ENCODE measurements around the gene MIEF1. TPM values are rescaled to one million over a fixed set of nuclear protein-coding genes. Genes with fewer than 3 reads are reported as not detected.

MIEF1 gene
- total RNA-seq, 2 experiments from 2014 or later: 32.4 to 32.6 TPM

GRCh38 chr22:39522567-39523300 is 20.6 kb downstream of the MIEF1 start:
- H3K27ac Mint-ChIP-seq: peak overlapping the region; percentile 99
- ChIA-PET POLR2A (interaction anchor here (0.6 to 11.3 kb wide), 18 partner anchors 8 to 766 kb away, joined by 3 to 124 read pairs (median 4); partner anchors contain the start of genes MIEF1, RPL3, RPS19BP1 and TAB1), CTCF (interaction anchor here (0.8 to 2.6 kb wide), 6 partner anchors 9 to 514 kb away, joined by 3 to 8 read pairs (median 4); no protein-coding TSS in a partner anchor)
- H3K27me3 Mint-ChIP-seq: peaks cover 2% of the 10 kb centered on the region
- no peaks in the 10 kb centered on the region for H3K9me3 Mint-ChIP-seq
- H3K36me3 Mint-ChIP-seq (ENCODE audit: low read depth): peaks cover 65% of the 10 kb centered on the region
- peaks cover 71% of the 10 kb centered on the region for H3K4me1 Mint-ChIP-seq
- peak overlapping the region; percentile 94 for H3K4me3 Mint-ChIP-seq
- DNase-seq: no peak

DNA sequence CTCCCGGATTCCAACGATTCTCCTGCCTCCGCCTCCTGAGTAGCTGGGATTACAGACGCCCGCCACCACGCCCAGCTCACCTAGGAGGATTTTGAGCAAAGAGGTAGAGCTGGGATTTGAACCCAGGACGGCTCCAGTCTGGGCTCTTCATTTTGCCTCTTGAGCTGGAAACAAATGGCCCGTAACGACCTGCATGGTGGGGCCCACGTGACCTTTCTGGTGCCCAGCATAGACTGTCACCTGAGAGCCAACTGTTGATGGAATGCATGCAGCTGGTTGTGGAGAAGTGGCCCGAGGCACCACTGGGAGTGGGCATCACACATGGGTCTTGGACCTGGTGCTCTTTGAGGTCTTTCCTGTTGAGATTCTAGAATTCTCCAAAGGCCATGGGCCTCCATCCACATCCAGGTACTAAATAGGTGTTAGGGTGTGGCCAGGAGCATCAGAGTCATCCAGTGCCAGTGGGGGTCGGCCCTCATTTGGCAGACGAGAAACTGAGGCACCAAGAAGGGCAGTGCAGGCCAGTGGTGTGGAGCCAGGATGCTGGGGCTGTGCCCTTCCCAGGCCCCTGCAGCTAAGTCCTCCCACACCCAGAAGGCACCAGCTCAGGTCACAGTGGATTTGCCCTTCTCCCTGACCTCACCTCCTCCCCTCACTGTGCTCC is 22.1 kb downstream of the MIEF1 start:
- no peak for DNase-seq
- Mint-ChIP-seq H3K9me3 (no peaks in the 10 kb centered on the region), H3K4me3 (peak overlapping the region; percentile 56), H3K4me1 (peaks cover 73% of the 10 kb centered on the region), H3K36me3 (ENCODE audit: low read depth) (peaks cover 76% of the 10 kb centered on the region), H3K27ac (peak overlapping the region; percentile 85), H3K27me3 (peaks cover 2% of the 10 kb centered on the region)
- ChIA-PET CTCF (interaction anchor here (0.7 to 2.6 kb wide), 3 partner anchors 23 to 31 kb away, joined by 3 to 8 read pairs (median 3); partner anchors contain the start of gene MIEF1), POLR2A (interaction anchor here (0.7 to 11.3 kb wide), 9 partner anchors 6 to 520 kb away, joined by 3 to 124 read pairs (median 11); partner anchors contain the start of genes MIEF1, RPL3 and RPS19BP1)

DNA sequence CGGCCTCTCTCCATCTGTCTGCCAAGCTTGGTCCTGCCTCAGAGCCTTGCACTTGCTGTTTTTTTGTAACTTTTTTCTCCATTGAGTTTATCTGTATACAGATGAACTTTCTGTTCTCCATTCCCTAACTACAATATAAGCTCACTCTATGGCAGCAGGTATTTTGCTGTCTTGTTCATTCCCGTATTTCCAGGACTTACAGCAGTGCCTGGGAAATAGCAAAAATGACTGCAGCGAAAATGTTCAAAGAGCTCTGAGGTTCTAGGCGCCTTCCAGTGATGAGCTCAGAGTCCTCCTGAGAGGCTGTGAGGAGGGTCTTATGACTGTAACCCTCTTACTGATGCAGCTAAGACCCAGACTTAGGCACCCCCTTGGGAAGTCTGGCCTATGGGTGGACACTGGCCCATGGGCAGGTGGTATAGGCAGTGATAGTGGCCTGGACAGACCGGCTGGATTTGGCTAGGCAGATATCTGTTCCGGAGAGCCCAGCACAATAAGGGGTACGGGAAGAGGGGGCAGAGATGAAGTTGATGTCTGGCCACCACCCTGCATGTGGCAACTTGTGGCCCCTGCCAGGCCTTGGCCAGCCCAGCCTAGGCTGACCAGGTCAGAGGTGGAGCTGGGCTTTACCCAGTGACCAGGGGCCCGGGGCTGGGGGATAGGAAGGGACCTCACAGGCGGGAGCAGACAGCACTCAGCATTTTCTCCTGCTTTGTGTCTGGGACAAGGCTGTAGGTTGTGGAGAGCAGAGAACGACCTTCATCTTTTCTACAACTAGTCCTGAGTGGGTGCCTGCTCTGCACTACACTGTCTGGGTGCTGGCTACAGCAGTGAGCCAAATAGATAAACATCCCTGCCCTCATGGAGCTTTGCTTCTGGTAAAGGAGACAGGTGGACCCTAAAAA is 22.9 kb downstream of the MIEF1 start:
- CTCF ChIA-PET: interaction anchor here (0.7 to 2.6 kb wide), 4 partner anchors 29 to 217 kb away, joined by 3 to 8 read pairs (median 3); partner anchors contain the start of gene TAB1
- Mint-ChIP-seq H3K9me3 (no peaks in the 10 kb centered on the region), H3K27ac (peak overlapping the region; percentile 85), H3K36me3 (ENCODE audit: low read depth) (peaks cover 82% of the 10 kb centered on the region), H3K27me3 (peaks cover 2% of the 10 kb centered on the region), H3K4me3 (peak overlapping the region; percentile 56), H3K4me1 (peaks cover 80% of the 10 kb centered on the region)
- DNase-seq: no peak
- POLR2A ChIA-PET: interaction anchor here (1.2 to 11.3 kb wide), 7 partner anchors 10 to 519 kb away, joined by 3 to 124 read pairs (median 11); partner anchors contain the start of genes MIEF1 and RPL3

- peaks cover 82% of the 10 kb centered on the region for H3K36me3 Mint-ChIP-seq (ENCODE audit: low read depth)
- ChIA-PET CTCF (interaction anchor here (0.7 to 7.5 kb wide), 3 partner anchors 32 to 217 kb away, joined by 3 to 210 read pairs (median 3); partner anchors contain the start of gene TAB1), POLR2A (interaction anchor here (1.1 to 11.3 kb wide), 6 partner anchors 11 to 519 kb away, joined by 3 to 124 read pairs (median 8); partner anchors contain the start of genes MIEF1 and RPL3)
- peaks cover 86% of the 10 kb centered on the region for H3K4me1 Mint-ChIP-seq
- no peak for DNase-seq
- peak overlapping the region; percentile 85 for H3K27ac Mint-ChIP-seq
- no peaks in the 10 kb centered on the region for H3K9me3 Mint-ChIP-seq
- H3K4me3 Mint-ChIP-seq: no peak overlapping the region
- no peaks in the 10 kb centered on the region for H3K27me3 Mint-ChIP-seq
These were observed 23.5 kb downstream of the MIEF1 start for GRCh38 chr22:39525658-39525975.

DNA sequence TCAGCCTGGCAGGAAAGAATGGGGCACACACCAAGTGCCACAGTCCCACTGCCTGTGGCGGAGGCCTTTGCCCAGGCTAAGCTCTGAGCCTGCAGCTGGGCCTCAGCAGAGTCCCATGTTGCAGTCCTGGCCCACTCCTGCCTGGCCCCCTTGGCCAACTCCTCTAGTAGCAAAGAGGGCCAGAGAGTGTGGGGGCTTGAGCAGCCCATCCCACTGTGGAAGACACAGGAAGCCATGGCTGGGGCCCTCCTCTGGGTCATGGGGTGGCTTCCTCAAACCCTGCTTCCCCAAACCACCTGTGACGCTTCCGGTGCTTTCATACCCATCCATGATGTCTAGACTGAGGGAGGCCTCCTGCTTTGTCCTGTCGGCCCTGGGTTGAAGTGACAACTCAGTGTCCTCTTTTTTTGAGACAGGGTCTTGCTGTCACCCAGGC is 24.7 kb downstream of the MIEF1 start:
- H3K27me3 Mint-ChIP-seq: no peaks in the 10 kb centered on the region
- DNase-seq: no peak
- peak overlapping the region; percentile 85 for H3K27ac Mint-ChIP-seq
- H3K36me3 Mint-ChIP-seq (ENCODE audit: low read depth): peaks cover 80% of the 10 kb centered on the region
- H3K9me3 Mint-ChIP-seq: no peaks in the 10 kb centered on the region
- ChIA-PET POLR2A (interaction anchor here (1.0 to 11.3 kb wide), 6 partner anchors 8 to 518 kb away, joined by 3 to 124 read pairs (median 4); partner anchors contain the start of genes MIEF1 and RPL3), CTCF (interaction anchor here (0.7 to 7.5 kb wide), 3 partner anchors 11 to 419 kb away, joined by 3 to 210 read pairs (median 65); no protein-coding TSS in a partner anchor)
- H3K4me1 Mint-ChIP-seq: peaks cover 94% of the 10 kb centered on the region
- H3K4me3 Mint-ChIP-seq: no peak overlapping the region

- CTCF ChIA-PET: interaction anchor here (5.4 to 7.5 kb wide), 2 partner anchors 12 to 34 kb away, joined by 65 to 210 read pairs; no protein-coding TSS in a partner anchor
- Mint-ChIP-seq H3K9me3 (no peaks in the 10 kb centered on the region), H3K36me3 (ENCODE audit: low read depth) (peaks cover 77% of the 10 kb centered on the region), H3K4me3 (no peak overlapping the region), H3K27me3 (no peaks in the 10 kb centered on the region), H3K4me1 (peaks cover 91% of the 10 kb centered on the region), H3K27ac (peak overlapping the region; percentile 85)
- POLR2A ChIA-PET: interaction anchor here (1.1 to 11.3 kb wide), 7 partner anchors 6 to 517 kb away, joined by 3 to 124 read pairs (median 17); partner anchors contain the start of genes ATF4, MIEF1 and RPL3
- DNase-seq: no peak
These were observed 25.4 kb downstream of the MIEF1 start for GRCh38 chr22:39527481-39527961.

- no peak for DNase-seq
- CTCF ChIA-PET: interaction anchor here (0.8 to 7.5 kb wide), 16 partner anchors 8 to 760 kb away, joined by 3 to 210 read pairs (median 6); partner anchors contain the start of genes ATF4, MIEF1 and RPL3
- H3K4me1 Mint-ChIP-seq: peaks cover 86% of the 10 kb centered on the region
- H3K4me3 Mint-ChIP-seq: peak overlapping the region; percentile 43
- no peaks in the 10 kb centered on the region for H3K27me3 Mint-ChIP-seq
- H3K27ac Mint-ChIP-seq: peak overlapping the region; percentile 69
- POLR2A ChIA-PET: interaction anchor here (1.0 to 11.3 kb wide), 9 partner anchors 6 to 516 kb away, joined by 4 to 121 read pairs (median 17); partner anchors contain the start of genes ATF4, MIEF1 and RPL3
- H3K9me3 Mint-ChIP-seq: no peaks in the 10 kb centered on the region
- peaks cover 73% of the 10 kb centered on the region for H3K36me3 Mint-ChIP-seq (ENCODE audit: low read depth)
These were observed 26.1 kb downstream of the MIEF1 start for GRCh38 chr22:39528080-39528661.

DNA sequence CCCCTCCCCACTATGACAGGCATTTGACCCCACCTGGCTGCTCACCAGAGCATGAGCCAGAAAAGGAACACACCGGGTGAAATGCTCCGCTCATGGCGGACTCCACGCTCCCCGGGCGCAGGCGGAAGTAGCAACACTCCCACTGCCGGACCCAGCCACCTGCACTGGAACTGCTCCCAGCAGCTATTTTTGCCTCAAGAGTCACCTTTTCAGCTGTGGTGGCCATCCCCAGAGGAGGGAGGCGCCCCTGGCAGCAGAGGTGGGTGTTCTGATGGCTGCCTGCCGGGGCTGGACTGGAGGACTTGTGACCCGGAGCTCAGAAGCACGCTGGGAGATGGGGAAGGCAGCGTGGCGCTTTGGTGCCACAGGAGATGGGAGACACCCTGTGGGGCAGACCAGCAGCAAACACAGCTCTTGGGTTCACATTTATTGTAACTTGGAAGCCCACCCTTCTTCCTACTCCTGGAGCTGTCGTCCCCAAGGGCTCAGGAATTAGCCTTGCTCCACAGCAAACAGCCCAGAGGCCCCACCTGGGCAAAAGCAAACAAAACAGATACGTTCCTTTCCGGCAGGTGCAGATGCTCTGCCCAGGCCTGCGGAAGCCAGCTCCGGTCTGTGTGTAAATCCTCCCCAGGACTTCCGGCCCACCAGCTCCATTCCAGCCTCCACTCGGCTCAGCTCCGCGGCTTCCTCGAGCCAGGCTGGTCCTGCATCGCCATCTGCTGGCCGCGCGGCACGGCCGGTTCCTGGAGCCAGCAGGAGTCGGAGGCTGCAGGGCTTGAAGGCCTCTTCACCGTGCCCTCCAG is 26.8 kb downstream of the MIEF1 start:
- H3K9me3 Mint-ChIP-seq: no peaks in the 10 kb centered on the region
- ChIA-PET CTCF (interaction anchor here (0.6 to 7.5 kb wide), 29 partner anchors 8 to 819 kb away, joined by 3 to 210 read pairs (median 4); partner anchors contain the start of genes ATF4, MIEF1, RPL3 and TAB1), POLR2A (interaction anchor here (0.6 to 11.3 kb wide), 17 partner anchors 7 to 736 kb away, joined by 3 to 121 read pairs (median 6); partner anchors contain the start of genes ATF4, MIEF1, RPL3 and TAB1)
- H3K27ac Mint-ChIP-seq: peak overlapping the region; percentile 69
- H3K4me3 Mint-ChIP-seq: peak overlapping the region; percentile 43
- peaks cover 69% of the 10 kb centered on the region for H3K36me3 Mint-ChIP-seq (ENCODE audit: low read depth)
- peaks cover 85% of the 10 kb centered on the region for H3K4me1 Mint-ChIP-seq
- H3K27me3 Mint-ChIP-seq: no peaks in the 10 kb centered on the region
- peak; percentile 94 for DNase-seq

- no peak for DNase-seq
- peak overlapping the region; percentile 43 for H3K4me3 Mint-ChIP-seq
- peaks cover 85% of the 10 kb centered on the region for H3K4me1 Mint-ChIP-seq
- H3K27ac Mint-ChIP-seq: peak overlapping the region; percentile 69
- H3K27me3 Mint-ChIP-seq: no peaks in the 10 kb centered on the region
- H3K36me3 Mint-ChIP-seq (ENCODE audit: low read depth): peaks cover 63% of the 10 kb centered on the region
- no peaks in the 10 kb centered on the region for H3K9me3 Mint-ChIP-seq
- ChIA-PET CTCF (interaction anchor here (0.7 to 7.5 kb wide), 28 partner anchors 9 to 818 kb away, joined by 3 to 210 read pairs (median 5); partner anchors contain the start of genes ATF4, MIEF1, RPL3 and TAB1), POLR2A (interaction anchor here (1.0 to 11.3 kb wide), 17 partner anchors 8 to 735 kb away, joined by 3 to 121 read pairs (median 6); partner anchors contain the start of genes ATF4, MIEF1, RPL3 and TAB1)
These were observed 27.4 kb downstream of the MIEF1 start for GRCh38 chr22:39529487-39529851.

DNA sequence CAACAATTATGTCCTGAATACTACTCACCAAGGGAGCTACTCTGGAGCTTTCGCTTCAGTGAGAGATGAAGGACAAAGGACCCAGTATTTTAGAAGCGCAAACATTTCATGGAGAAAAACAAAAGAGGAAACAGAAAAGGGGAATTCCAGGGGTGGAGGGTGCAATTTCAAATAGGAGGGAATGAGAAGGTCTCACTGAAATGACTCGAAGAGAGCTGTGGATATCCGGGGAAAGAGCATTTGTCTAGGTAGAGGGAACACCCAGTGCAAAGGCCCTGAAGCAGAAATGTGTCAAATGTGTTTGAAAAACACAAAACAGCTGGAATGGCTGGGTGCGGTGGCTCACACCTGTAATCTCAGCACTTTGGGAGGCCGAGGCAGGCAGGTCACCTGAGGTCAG is 28.0 kb downstream of the MIEF1 start:
- Mint-ChIP-seq H3K36me3 (ENCODE audit: low read depth) (peaks cover 57% of the 10 kb centered on the region), H3K27ac (peak overlapping the region; percentile 47), H3K9me3 (no peaks in the 10 kb centered on the region), H3K27me3 (no peaks in the 10 kb centered on the region), H3K4me3 (peak overlapping the region; percentile 24), H3K4me1 (peaks cover 80% of the 10 kb centered on the region)
- CTCF ChIA-PET: interaction anchor here (0.8 to 7.5 kb wide), 10 partner anchors 10 to 514 kb away, joined by 5 to 210 read pairs (median 11); partner anchors contain the start of genes ATF4, MIEF1 and RPL3
- POLR2A ChIA-PET: interaction anchor here (1.0 to 11.3 kb wide), 9 partner anchors 8 to 514 kb away, joined by 3 to 121 read pairs (median 17); partner anchors contain the start of genes ATF4, MIEF1 and RPL3
- no peak for DNase-seq
